ENCODE data around the gene RALGAPA1.
"Not testable (repeated sequence)": the region's sequence is repeated elsewhere in the genome, so short reads cannot be mapped to it uniquely, and the experiment has no call there.

Gene RALGAPA1

DNA sequence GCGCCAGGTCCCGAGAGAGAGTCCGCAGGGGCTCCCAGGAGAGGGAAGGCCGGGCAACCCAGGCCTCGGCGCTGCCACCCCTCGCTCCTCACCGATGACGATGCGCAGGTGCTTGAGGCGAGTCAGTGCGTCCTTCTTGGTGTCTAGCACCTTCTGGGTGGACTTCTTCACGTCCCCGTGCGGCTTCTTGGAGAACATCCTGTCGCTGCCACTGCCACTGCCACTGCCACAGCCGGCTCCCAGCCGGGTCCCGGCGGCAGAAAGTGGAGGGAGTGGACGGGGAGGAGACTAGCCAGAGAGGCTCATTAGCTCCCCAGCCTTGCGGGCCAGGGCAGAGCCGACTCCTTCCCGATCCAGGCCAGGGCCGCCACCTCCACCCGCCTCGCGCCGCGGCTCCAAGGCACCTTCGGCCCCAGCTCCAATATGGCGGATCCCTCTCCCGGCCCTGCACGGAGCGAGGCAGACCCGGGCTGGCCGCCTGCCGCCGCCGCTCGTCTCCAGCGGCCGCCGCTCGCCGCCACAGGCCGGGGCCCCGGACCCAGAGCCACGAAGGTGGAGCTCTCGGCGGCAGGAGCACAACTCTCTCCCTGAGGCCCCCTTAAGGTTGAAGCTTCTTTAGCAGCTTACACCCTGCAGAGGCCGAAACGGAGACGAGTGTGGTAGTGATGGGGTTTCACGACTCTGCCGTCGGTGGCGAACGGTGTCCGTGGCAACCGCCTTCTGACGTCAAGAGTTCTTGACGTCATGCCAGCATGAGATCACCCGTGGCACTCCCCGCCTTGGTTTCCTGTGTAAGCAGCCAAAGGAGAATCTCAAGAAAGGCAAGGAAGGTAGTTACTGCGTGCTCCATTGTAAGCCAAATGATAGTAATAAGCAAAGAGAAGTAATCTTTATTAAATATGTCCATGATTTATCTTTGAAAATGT lies at the start of gene RALGAPA1:
TSS of gene RALGAPA1 (minus strand) at position 658 of the 926 bp plus-strand sequence. CDS start at position 198, 460 bp downstream.
- DNase-seq (ENCODE audit: low read depth in 2 of 3, low spot score in 2 of 3) = peak; percentile 75 to 79 (median 76)

DNA sequence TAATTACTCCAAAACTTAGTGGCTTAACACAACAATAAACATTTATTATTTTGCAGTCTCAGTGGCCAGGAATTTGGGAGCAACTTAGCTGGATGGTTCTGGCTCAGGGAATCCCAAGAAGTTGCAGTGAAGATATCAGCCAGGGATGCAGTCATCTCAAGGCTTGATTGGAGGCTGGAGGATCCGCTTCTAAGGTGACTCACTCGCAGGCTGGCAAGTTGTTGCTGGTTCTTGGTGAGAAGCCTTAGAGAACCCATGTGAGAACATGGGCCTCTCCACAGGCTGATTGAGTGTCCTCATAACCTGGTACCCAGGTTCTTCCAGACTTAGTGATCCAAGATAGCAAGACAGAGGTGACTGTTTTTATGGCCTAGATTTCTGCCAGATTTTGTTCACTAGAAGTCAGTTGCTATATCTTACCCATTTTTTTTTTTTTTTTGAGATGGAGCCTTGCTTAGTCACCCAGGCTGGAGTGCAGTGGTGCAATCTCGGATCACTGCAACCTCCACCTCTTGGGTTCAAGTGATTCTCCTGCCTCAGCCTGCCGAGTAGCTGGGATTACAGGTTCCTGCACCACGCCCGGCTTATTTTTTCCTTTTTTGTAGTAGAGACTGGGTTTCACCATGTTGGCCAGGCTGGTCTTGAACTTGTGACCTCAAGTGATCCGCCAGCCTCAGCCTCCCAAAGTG lies 49.6 kb upstream of the RALGAPA1 start:
- no peak for DNase-seq (ENCODE audit: low read depth in 2 of 3, low spot score in 2 of 3)

DNA sequence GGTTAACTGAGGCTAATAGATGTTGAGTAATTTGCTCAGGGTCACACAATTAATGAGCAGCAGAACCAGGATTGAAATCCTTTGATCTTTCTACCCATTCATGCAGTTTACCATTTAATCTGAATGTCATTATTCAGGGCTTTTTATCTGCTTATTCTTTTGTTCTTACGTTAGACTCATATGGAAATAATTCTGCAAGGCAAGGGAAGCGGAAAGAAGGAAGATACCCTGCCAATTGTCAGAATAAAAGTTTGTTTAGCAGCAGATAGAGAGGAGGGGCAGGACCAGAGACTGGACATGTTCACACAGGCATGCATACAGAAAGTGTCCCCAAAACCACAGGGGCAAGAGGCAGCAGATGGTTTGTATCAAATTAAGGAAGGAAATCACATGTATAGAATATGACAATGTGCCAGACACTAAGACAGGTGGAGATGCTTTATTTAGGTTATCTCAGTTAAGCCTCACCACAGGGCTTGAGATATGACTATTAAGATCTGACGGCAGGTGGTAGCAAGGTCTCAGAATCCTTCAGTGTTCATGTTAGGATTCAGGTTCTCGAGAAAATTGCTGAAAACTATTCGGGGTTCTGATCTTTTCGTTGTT lies 46.9 kb upstream of the RALGAPA1 start:
- no peak for DNase-seq (ENCODE audit: low read depth in 2 of 3, low spot score in 2 of 3)

DNA sequence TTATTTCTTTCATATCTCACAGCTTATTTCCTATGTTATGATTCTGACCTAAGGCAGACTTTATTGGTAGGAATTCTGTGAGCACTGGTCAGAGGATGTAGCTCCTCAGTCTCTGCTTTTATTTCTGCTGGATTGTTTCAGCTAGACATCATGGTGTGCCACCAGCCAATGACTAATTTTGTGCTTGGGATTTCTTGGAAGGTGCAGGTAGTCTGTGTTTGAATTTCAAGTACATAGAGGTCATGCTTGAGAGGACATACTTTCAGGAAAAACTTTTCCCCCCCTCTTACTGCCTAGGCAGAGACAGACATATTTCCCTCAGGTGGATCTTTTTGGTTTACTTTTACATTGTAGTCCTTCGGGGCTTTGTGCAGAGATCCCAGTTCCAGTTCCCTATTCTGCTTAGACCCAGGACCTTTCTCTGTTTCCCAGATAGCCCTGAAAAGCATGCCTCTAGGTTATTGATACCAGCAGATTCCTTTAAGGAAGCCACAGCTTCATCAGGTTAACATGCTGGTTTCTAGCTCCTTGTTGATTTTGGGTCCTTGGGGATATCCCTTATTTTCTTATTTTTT lies 45.7 kb upstream of the RALGAPA1 start:
- no peak for DNase-seq (ENCODE audit: low read depth in 2 of 3, low spot score in 2 of 3)

DNA sequence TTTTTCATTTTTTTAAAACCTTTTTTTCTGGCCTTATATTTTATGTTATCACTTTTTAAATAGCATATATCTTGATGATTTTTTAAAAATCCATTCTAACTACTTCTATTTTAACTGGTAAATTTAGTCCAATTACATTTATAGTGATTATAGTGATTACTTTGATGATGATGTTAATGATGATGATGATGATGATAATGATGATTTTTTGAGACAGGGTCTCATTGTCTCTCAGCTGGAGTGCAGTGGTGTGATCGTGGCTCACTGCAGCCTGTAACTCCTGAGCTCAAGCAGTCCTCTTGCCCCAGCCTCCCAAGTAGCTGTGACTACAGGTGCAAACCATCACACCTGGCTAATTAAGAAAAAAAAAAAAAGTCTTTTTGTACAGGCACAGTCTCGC lies 44.1 kb upstream of the RALGAPA1 start:
- no peak for DNase-seq (ENCODE audit: low read depth in 2 of 3, low spot score in 2 of 3)

DNA sequence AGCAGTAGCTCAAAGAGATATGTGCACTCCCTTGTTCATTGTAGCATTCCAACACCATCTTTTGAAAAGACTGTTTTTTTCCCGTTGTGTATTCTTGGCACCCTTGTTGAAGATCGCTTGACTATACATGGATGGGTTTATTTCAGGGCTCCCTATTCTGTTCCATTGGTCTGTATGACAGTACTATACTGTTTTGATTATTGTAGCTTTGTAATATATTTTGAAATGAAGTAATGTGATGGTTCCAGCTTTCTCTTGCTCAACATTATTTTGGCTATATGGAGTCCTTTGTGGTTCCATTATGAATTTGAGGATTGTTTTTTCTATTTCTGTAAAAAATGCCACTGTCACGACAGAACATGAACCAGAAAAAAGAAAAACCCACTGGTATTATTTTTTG lies 42.7 kb upstream of the RALGAPA1 start:
- no peak for DNase-seq (ENCODE audit: low read depth in 2 of 3, low spot score in 2 of 3)

DNA sequence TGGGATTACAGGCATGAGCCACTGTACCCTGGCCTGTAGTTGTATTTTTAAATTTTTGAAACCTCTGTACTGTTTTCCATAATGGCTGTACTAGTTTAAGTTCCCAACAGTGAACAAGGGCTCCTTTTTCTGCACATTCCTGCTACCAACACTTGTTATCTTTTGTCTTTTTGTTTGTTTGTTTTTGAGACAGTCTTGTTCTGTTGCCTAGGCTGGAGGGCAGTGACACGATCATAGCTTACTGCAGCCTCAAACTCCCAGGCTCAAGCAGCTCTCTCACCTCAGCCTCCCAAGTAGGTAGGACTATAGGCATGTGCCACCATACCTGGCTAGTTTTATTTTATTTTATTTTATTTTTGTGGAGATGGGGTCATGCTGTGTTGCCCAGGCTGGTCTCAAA lies 40.0 kb upstream of the RALGAPA1 start:
- DNase-seq (ENCODE audit: low read depth in 2 of 3, low spot score in 2 of 3) = no peak

DNA sequence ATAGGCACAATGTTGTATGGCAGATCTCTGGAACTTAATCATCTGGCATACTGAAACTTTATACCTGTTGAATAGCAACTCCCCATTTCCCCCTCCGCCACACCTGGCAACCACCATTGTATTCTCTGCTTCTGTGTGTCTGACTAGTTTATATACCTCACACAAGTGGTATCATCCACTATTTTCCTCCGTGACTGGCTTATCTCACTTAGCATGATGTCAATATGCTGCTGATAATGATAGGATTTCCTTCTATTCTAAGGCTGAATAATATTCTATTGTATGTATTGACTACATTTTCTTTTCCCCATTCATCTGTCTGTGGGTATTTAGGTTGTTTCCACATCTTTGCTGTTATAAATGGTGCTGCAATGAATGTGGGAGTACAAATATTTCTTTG lies 38.5 kb upstream of the RALGAPA1 start:
- DNase-seq (ENCODE audit: low read depth in 2 of 3, low spot score in 2 of 3) = no peak

DNA sequence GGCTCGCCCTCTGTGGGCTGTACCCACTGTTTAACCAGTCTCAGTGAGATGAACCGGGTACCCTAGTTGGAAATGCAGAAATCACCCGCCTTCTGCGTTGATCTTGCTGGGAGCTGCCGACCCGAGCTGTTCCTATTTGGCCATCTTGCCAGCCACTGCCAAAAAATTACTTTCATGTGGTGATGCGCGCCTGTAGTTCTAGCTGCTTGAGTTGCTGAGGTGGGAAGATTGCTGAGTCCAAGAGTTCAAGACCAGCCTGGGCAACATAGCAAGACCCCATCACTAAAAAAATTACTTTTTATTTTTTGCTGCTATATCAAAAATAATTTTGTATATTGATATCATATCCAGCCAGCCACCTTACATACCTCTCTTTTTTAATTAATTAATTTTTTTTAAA lies 35.4 kb upstream of the RALGAPA1 start:
- DNase-seq (ENCODE audit: low read depth in 2 of 3, low spot score in 2 of 3) = no peak

DNA sequence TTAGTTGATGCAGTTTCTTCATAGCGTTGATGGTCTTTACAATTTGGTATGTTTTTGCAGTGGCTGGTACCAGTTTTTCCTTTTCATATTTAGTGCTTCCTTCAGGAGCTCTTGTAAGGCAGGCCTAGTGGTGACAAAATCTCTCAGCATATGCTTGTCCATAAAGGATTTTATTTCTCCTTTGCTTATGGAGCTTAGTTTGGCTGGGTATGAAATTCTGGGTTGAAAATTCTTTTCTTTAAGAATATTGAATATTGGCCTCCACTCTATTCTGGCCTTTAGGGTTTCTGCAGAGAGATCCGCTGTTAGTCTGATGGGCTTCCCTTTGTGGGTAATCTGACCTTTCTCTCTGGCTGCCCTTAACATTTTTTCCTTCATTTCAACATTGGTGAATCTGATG lies 33.1 kb upstream of the RALGAPA1 start:
- DNase-seq (ENCODE audit: low read depth in 2 of 3, low spot score in 2 of 3) = not testable (repeated sequence)

DNA sequence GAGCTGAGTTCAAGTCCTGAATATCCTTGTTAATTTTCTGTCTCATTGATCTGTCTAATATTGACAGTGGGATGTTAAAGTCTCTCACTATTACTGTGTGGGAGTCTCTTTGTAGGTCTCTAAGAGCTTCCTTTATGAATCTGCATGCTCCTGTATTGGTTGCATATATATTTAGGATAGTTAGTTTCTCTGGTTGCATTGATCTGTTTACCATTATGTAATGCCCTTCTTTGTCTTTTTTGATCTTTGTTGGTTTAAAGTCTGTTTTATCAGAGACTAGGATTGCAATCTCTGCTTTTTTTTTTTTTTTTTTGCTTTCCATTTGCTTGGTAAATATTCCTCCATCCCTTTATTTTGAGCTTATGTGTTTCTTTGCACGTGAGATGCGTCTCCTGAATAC lies 32.6 kb upstream of the RALGAPA1 start:
- not testable (repeated sequence) for DNase-seq (ENCODE audit: low read depth in 2 of 3, low spot score in 2 of 3)

DNA sequence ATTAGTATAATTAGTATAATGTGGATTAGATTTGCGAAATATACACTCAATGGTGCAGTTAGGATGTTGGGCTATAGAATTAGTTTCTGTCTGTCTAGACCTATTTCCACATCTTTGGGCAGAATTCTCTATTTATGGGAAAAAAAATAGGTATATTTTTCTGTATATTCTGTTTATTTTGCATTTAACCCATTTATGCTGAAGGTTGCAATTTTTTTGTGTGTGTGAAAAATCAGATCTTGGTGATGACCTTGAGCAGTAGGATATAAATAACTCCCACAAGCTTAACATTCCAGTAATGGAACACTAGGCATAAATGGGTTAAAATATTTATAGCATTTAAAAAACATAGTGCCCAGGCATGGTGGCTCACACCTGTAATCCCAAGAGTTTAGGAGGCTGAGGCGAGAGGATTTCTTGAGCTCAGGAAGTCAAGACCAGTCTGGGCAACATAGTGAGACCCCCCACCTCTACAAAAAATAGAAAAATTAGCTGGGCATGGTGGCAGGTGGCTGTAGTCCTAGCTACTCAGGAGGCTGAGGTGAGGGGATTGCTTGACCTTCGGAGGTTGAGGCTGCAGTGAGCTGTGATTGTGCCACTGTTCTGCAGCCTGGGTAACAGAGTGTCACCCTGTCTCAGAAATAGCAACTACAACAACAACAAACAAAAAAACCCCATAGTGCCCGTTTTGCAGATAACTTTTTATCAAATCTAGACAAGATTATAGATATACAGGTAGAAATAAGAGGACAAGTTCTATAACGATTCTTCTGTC lies 26.3 kb upstream of the RALGAPA1 start:
- no peak for DNase-seq (ENCODE audit: low read depth in 2 of 3, low spot score in 2 of 3)

DNA sequence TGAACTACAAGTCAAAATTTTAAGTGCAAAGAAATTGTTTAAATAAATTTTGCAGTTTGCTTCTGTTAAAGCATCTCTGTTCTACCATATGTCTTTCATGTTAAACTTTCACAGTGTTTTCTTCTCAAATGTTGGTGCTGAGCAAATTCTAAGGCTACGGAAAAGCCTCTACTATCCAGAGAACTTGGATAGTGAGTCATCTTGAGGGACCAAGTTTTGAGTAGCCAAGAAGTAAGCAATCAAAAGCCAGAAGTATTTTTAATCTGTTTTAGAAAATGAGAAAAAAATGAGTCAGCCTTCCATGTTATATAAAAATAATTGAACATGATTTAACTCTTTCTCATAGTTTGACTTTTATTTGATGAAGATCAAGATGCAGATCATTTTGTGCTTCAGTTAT lies 20.4 kb upstream of the RALGAPA1 start:
- no peak for DNase-seq (ENCODE audit: low read depth in 2 of 3, low spot score in 2 of 3)

DNA sequence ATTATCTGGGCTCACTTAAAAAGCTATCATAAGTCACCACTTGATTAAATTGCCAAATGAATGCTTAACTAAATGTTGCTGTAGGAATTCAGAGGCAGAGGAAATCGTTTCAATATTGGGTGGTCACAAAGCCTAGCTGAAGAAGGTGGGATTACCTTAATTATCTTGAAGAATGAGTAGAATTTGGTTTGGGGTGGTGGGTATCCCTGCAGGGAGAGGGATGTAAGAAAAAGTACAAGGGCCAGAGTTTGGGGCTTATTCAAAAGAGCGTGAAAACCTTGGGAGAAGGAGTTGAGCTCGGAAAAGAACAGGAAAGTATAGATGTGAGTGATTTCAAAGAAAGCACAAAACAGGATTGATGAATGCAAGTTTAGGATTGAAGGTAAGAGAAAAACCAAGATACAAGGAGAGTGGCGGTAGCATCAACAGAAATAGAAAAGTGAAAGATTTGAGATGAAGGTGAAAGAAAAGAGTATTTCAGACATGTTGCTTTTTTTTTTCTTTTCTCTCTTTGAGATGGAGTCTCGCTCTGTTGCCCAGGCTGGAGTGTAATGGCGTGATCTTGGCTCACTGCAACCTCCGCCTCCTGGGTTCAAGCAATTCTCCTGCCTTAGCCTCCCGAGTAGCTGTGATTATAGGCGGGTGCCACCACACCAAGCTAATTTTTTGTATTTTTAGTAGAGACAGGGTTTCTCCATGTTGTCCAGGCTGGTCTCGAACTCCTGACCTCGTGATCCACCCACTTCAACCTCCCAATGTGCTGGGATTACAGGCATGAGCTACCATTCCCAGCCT lies 18.8 kb upstream of the RALGAPA1 start:
- DNase-seq (ENCODE audit: low read depth in 2 of 3, low spot score in 2 of 3) = no peak

DNA sequence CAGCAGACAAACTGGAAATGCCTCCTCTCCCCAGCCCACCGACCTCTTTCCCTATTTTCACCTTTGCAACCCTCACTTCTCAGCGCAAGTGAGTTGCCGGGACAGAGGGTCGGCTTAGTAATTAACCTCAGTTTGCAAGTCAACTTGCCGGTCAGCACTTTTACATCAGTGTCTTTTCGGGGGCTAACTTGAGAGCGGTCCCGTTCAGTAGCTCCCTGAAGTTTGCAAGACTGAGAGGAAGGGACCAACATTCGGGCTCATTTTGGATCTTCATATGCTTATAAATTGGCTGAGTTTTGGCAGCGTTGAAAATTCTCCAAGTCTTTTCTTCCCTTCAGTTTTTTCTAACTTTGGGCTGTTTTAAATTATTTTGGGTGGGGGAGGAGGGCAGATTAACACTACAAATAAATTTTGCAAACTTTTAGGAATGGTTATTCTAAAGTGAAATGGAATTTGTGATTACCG lies 17.9 kb upstream of the RALGAPA1 start:
- no peak for DNase-seq (ENCODE audit: low read depth in 2 of 3, low spot score in 2 of 3)

DNA sequence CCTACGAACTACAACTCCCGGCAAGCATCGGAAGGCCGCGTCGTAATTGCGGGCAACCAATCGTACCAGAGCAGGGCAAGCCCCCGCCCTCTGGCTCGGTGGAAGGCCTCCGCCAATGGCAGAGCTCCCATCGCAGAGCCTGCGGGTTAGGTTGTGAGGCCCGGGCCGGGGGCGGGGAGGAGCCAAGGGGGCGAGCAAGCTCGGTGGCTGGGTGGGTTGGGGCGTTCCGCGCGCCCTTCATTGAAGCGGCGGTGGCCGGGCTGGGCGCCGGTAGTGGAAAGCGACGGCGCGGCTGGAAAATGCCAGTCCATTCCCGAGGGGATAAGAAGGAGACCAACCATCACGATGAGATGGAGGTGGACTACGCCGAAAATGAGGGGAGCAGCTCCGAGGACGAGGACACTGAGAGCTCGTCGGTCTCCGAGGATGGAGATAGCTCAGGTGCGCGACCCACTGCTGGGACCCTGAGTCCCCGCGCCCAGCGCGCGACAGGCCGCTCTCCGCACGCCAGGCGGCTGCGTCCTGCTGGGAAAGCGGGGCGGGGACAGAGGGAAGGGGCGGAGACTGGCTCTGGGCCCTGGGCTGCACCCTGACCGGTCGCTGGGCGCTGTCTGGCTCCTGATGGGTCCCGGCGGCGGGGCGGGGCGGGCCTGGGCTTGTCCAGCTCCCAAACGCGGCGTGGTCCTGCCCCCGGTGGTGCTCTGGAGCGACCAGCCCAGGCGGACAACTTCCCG lies 17.3 kb upstream of the RALGAPA1 start, which contains the start of gene BRMS1L:
TSS of gene BRMS1L (plus strand) at position 121 of the 734 bp plus-strand sequence. CDS start at position 300, 179 bp downstream.
- peak; percentile 82 to 91 (median 88) for DNase-seq (ENCODE audit: low read depth in 2 of 3, low spot score in 2 of 3)

DNA sequence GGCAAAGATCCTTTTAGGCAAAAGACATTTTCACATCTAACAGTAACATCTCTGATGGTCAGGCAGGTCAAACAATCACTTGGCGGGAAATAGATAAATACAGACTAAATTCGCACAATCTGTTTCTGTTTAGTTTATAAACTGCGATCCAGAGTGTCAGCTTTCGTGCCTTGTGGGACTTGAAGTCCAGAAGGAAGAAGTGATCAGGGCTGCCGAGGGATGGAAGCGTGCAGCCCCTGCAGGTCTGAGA lies 16.8 kb upstream of the RALGAPA1 start:
- DNase-seq (ENCODE audit: low read depth in 2 of 3, low spot score in 2 of 3) = no peak

DNA sequence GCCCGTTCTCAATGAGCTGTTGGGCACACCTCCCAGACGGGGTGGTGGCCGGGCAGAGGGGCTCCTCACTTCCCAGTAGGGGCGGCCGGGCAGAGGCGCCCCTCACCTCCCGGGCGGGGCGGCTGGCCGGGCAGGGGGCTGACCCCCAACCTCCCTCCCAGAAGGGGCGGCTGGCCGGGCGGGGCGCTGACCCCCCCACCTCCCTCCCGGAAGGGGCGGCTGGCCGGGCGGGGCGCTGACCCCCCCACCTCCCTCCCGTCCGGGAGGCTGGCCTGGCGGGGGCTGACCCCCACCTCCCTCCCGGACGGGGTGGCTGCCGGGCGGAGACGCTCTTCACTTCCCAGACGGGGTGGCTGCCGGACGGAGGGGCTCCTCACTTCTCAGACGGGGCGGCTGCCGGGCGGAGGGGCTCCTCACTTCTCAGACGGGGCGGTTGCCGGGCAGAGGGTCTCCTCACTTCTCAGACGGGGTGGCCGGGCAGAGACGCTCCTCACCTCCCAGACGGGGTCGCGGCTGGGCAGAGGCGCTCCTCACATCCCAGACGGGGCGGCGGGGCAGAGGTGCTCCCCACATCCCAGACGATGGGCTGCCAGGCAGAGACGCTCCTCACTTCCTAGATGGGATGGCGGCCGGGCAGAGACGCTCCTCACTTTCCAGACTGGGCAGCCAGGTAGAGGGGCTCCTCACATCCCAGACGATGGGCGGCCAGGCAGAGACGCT lies 15.5 kb upstream of the RALGAPA1 start:
- DNase-seq (ENCODE audit: low read depth in 2 of 3, low spot score in 2 of 3) = not testable (repeated sequence)

DNA sequence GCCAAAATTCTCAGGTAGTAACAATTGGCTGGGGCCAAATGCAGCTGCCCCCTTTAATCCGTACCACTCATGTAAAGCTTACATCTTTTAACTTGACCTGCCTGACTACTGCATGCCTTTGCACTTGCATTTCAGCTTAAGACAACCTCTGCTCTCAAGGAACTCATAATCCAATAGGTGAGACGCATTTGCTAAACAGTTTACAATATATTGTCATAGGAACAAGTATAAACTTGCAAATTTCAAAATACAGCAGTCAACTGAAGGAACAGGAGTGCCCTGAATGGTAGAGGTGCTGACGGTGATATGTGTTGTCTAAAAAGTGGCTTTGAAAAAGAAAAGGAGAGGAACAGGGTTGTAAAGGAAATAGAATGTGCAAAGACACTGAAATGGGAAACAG lies 13.4 kb upstream of the RALGAPA1 start:
- DNase-seq (ENCODE audit: low read depth in 2 of 3, low spot score in 2 of 3) = no peak
